ENCODE measurements around the gene RPE.

RPE gene

GRCh38 chr2:210000464-210001324 lies 1.7 kb upstream of the RPE start:
- no peak for DNase-seq (ENCODE audit: low read depth in 3 of 3, low spot score in 1 of 3)

GRCh38 chr2:210003359-210003758 lies 921 bp downstream of the RPE start:
- DNase-seq (ENCODE audit: low read depth in 3 of 3, low spot score in 1 of 3): no peak

GRCh38 chr2:210004881-210005280 lies 2.4 kb downstream of the RPE start:
- no peak for DNase-seq (ENCODE audit: low read depth in 3 of 3, low spot score in 1 of 3)

- DNase-seq (ENCODE audit: low read depth in 3 of 3, low spot score in 1 of 3): no peak
Observed at GRCh38 chr2:210007895-210008294, 5.5 kb downstream of the RPE start.

GRCh38 chr2:210009126-210009525 lies 6.7 kb downstream of the RPE start:
- DNase-seq (ENCODE audit: low read depth in 3 of 3, low spot score in 1 of 3): no peak

GRCh38 chr2:210009896-210010295 lies 7.5 kb downstream of the RPE start:
- no peak for DNase-seq (ENCODE audit: low read depth in 3 of 3, low spot score in 1 of 3)

- DNase-seq (ENCODE audit: low read depth in 3 of 3, low spot score in 1 of 3): no peak
Observed at GRCh38 chr2:210020138-210020537, 17.7 kb downstream of the RPE start.

- DNase-seq (ENCODE audit: low read depth in 3 of 3, low spot score in 1 of 3): no peak
Observed at GRCh38 chr2:210022824-210023223, 20.4 kb downstream of the RPE start.

GRCh38 chr2:210027608-210028007 lies 25.2 kb downstream of the RPE start:
- no peak for DNase-seq (ENCODE audit: low read depth in 3 of 3, low spot score in 1 of 3)

GRCh38 chr2:210028178-210028577 lies 25.7 kb downstream of the RPE start:
- DNase-seq (ENCODE audit: low read depth in 3 of 3, low spot score in 1 of 3): no peak

- no peak for DNase-seq (ENCODE audit: low read depth in 3 of 3, low spot score in 1 of 3)
Observed at GRCh38 chr2:210034087-210034683, 31.7 kb downstream of the RPE start.

- DNase-seq (ENCODE audit: low read depth in 3 of 3, low spot score in 1 of 3): no peak
Observed at GRCh38 chr2:210035679-210036078, 33.2 kb downstream of the RPE start.

GRCh38 chr2:210038078-210038477 lies 35.6 kb downstream of the RPE start:
- DNase-seq (ENCODE audit: low read depth in 3 of 3, low spot score in 1 of 3): no peak

- no peak for DNase-seq (ENCODE audit: low read depth in 3 of 3, low spot score in 1 of 3)
Observed at GRCh38 chr2:210046851-210047500, 44.5 kb downstream of the RPE start.

GRCh38 chr2:210049831-210050230 lies 47.4 kb downstream of the RPE start:
- DNase-seq (ENCODE audit: low read depth in 3 of 3, low spot score in 1 of 3): no peak

- no peak for DNase-seq (ENCODE audit: low read depth in 3 of 3, low spot score in 1 of 3)
Observed at GRCh38 chr2:210050885-210051284, 48.4 kb downstream of the RPE start.

- DNase-seq (ENCODE audit: low read depth in 3 of 3, low spot score in 1 of 3): no peak
Observed at GRCh38 chr2:210054696-210055095, 52.3 kb downstream of the RPE start.

GRCh38 chr2:210055825-210056224 lies 53.4 kb downstream of the RPE start:
- DNase-seq (ENCODE audit: low read depth in 3 of 3, low spot score in 1 of 3): no peak

GRCh38 chr2:210063306-210063705 lies 60.9 kb downstream of the RPE start:
- DNase-seq (ENCODE audit: low read depth in 3 of 3, low spot score in 1 of 3): no peak

Data from stimulated activated CD4-positive, alpha-beta T cell treated with anti-CD3 and anti-CD28 coated beads, TNF-alpha, amount 100 ng/mL, for 1 hour (primary cell).